GM18498 (cell line): Measurements from ENCODE around the gene EEF1AKMT2.

Experiments
- ATAC-seq: cut with Tn5 transposase; IDR thresholded peaks from one replicate; pipeline ENCODE4 v1.9.1; 2021; ENCODE audit warnings: mild to moderate bottlenecking, moderate library complexity; ENCODE audit not compliant: unreplicated experiment

EEF1AKMT2 gene

GRCh38 chr10:124739119-124739921 lies 52.4 kb downstream of the EEF1AKMT2 start:
- no peak for ATAC-seq

GRCh38 chr10:124738441-124738840 lies 53.2 kb downstream of the EEF1AKMT2 start:
- no peak for ATAC-seq

GRCh38 chr10:124737708-124738107 lies 54.0 kb downstream of the EEF1AKMT2 start:
- ATAC-seq: no peak

GRCh38 chr10:124737221-124737620 lies 54.5 kb downstream of the EEF1AKMT2 start:
- no peak for ATAC-seq

- no peak for ATAC-seq
Measured at GRCh38 chr10:124736491-124737136, 55.1 kb downstream of the EEF1AKMT2 start.

- ATAC-seq: no peak
Measured at GRCh38 chr10:124735491-124736286, 56.0 kb downstream of the EEF1AKMT2 start.

GRCh38 chr10:124734311-124735166 lies 57.1 kb downstream of the EEF1AKMT2 start:
- no peak for ATAC-seq

GRCh38 chr10:124733571-124734245 lies 58.0 kb downstream of the EEF1AKMT2 start:
- ATAC-seq: no peak

- peak; percentile 64 for ATAC-seq
Measured at GRCh38 chr10:124732931-124733570, 58.6 kb downstream of the EEF1AKMT2 start.

- ATAC-seq: no peak
Measured at GRCh38 chr10:124731551-124731950, 60.1 kb downstream of the EEF1AKMT2 start.

- ATAC-seq: no peak
Measured at GRCh38 chr10:124730790-124731189, 60.9 kb downstream of the EEF1AKMT2 start.

GRCh38 chr10:124728830-124729661 lies 62.6 kb downstream of the EEF1AKMT2 start:
- ATAC-seq: no peak

- no peak for ATAC-seq
Measured at GRCh38 chr10:124728071-124728829, 63.4 kb downstream of the EEF1AKMT2 start.

GRCh38 chr10:124727361-124727960 lies 64.2 kb downstream of the EEF1AKMT2 start:
- no peak for ATAC-seq

GRCh38 chr10:124725791-124726190 lies 65.9 kb downstream of the EEF1AKMT2 start:
- no peak for ATAC-seq

- ATAC-seq: no peak
Measured at GRCh38 chr10:124725171-124725631, 66.5 kb downstream of the EEF1AKMT2 start.

- ATAC-seq: no peak
Measured at GRCh38 chr10:124724279-124725027, 67.2 kb downstream of the EEF1AKMT2 start.
